Pericardium fibroblast (primary cell): Measurements from ENCODE around the gene HLX. TPM values are rescaled to one million over a fixed set of nuclear protein-coding genes. Genes with fewer than 3 reads are reported as not detected.

Experiments used
- total RNA-seq: library from RNA; depleted of rRNA; stranded (reverse); fragments of >200 nt; gene quantifications from 2 replicates; pipeline ENCODE4 v1.2.3, GENCODE V29; 2015

The HLX gene
- 17.4 and 48.0 TPM in 2 replicates for total RNA-seq

DNA sequence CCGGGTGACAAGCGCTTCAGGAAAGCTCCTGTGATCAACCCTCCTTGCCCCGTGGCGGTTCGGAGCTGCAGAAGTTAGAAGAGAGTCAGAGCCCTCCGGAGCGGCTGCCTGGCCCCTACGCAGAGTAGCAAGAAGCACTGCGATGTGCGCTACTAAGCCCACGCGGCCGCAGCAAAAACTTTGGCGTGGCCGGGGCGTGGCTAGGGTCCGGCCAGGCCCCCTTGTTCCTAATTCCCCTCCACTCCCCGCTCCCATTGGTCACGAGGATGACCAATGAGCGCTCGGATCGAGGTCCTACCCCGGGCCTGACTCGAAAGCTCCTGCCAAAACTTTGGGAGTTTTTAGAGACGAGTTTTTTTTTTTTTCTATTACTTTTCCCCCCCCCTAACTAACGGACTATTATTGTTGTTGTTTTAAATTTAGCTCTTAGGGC lies at the start of gene HLX:
TSS of gene HLX (plus strand) at position 368 of the 433 bp plus-strand sequence. CDS start 415 bp downstream, outside the sequence.

Other genes with a start within 250 kb of the HLX start
- gene C1orf115, start 189.1 kb upstream of the HLX start, total RNA-seq = 1.8 and 3.6 TPM in 2 replicates
- 3.2 and 7.6 TPM in 2 replicates for gene MTARC2, start 131.1 kb upstream of the HLX start, total RNA-seq
- gene MTARC1, start 92.5 kb upstream of the HLX start, total RNA-seq = under 0.01 and 0.12 TPM in 2 replicates